GM19324 (cell line): ENCODE data around the gene MEIKIN.
"Not testable (repeated sequence)": the region's sequence is repeated elsewhere in the genome, so short reads cannot be mapped to it uniquely, and the experiment has no call there.

Experiments
- ATAC-seq: cut with Tn5 transposase; IDR thresholded peaks from one replicate; pipeline ENCODE4 v1.9.1; 2021; ENCODE audit warnings: mild to moderate bottlenecking, moderate library complexity; ENCODE audit not compliant: unreplicated experiment, low FRiP score

MEIKIN gene

GRCh38 chr5:131778141-131778540 lies 167.3 kb downstream of the MEIKIN start:
- not testable (repeated sequence) for ATAC-seq

- ATAC-seq: no peak
These were observed 169.0 kb downstream of the MEIKIN start for GRCh38 chr5:131776450-131776849.

GRCh38 chr5:131774652-131775367 lies 170.7 kb downstream of the MEIKIN start:
- no peak for ATAC-seq

GRCh38 chr5:131773805-131774204 lies 171.7 kb downstream of the MEIKIN start:
- ATAC-seq: no peak

GRCh38 chr5:131771692-131772091 lies 173.8 kb downstream of the MEIKIN start:
- no peak for ATAC-seq

- ATAC-seq: no peak
These were observed 175.5 kb downstream of the MEIKIN start for GRCh38 chr5:131769961-131770360.

- no peak for ATAC-seq
These were observed 176.1 kb downstream of the MEIKIN start for GRCh38 chr5:131769336-131769735.

- ATAC-seq: no peak
These were observed 177.6 kb downstream of the MEIKIN start for GRCh38 chr5:131767891-131768290.

- no peak for ATAC-seq
These were observed 178.8 kb downstream of the MEIKIN start for GRCh38 chr5:131766689-131767088.

- no peak for ATAC-seq
These were observed 180.2 kb downstream of the MEIKIN start for GRCh38 chr5:131765261-131765660.

GRCh38 chr5:131763968-131764367 lies 181.5 kb downstream of the MEIKIN start:
- no peak for ATAC-seq

GRCh38 chr5:131760793-131761192 lies 184.7 kb downstream of the MEIKIN start:
- ATAC-seq: no peak

- ATAC-seq: no peak
These were observed 185.8 kb downstream of the MEIKIN start for GRCh38 chr5:131759704-131760103.

GRCh38 chr5:131758520-131758900 lies 187.0 kb downstream of the MEIKIN start:
- ATAC-seq: no peak

GRCh38 chr5:131757830-131758519 lies 187.5 kb downstream of the MEIKIN start:
- no peak for ATAC-seq
